Measurements from ENCODE around the gene ENTPD2. TPM values are rescaled to one million over a fixed set of nuclear protein-coding genes. Genes with fewer than 3 reads are reported as not detected.

ENTPD2 gene
- total RNA-seq, 2 donors from 2014 or later = 9.8 to 10.9 TPM

GRCh38 chr9:137026384-137026783 is 27.5 kb downstream of the ENTPD2 start:
- Histone ChIP-seq H3K4me3 (no peak overlapping the region), H3K4me1 (replicated peaks) (peaks cover 32% of the 10 kb centered on the region), H3K9me3 (no peaks in the 10 kb centered on the region), H3K27ac (no peak overlapping the region), H3K36me3 (no peaks in the 10 kb centered on the region), H3K27me3 (replicated peaks; ENCODE audit: insufficient read depth) (no peaks in the 10 kb centered on the region)
- 95% methylated on average over 2 of the region's 2 CpGs for WGBS
- TF ChIP-seq CTCF (IDR thresholded peaks at IDR 0.05) = no peak
- intact Hi-C loops (cut with DNase I) = no loop called here
- no peak for DNase-seq (ENCODE audit: low spot score)

- peaks cover 32% of the 10 kb centered on the region for H3K4me1 ChIP-seq (replicated peaks)
- intact Hi-C loops (cut with DNase I) = no loop called here
- TF ChIP-seq POLR2A (IDR thresholded peaks at IDR 0.05) (no peak), CTCF (IDR thresholded peaks at IDR 0.05) (peak in 2 of 4 experiments; percentile 26 to 39), POLR2AphosphoS5 (IDR thresholded peaks at IDR 0.05) (peak; percentile 46)
- no peaks in the 10 kb centered on the region for H3K36me3 ChIP-seq
- DNase-seq (ENCODE audit: low spot score) = peak; percentile 61
- H3K4me3 ChIP-seq = no peak overlapping the region
- H3K27me3 ChIP-seq (replicated peaks; ENCODE audit: insufficient read depth) = no peaks in the 10 kb centered on the region
- no peaks in the 10 kb centered on the region for H3K9me3 ChIP-seq
- no peak overlapping the region for H3K27ac ChIP-seq
- WGBS = 51% methylated on average over 21 of the region's 21 CpGs
Measured at GRCh38 chr9:137025517-137025966, 28.3 kb downstream of the ENTPD2 start.

GRCh38 chr9:137023583-137023991 is 30.3 kb downstream of the ENTPD2 start:
- intact Hi-C loops (cut with DNase I) = no loop called here
- 82% methylated on average over 15 of the region's 15 CpGs for WGBS
- DNase-seq (ENCODE audit: low spot score) = no peak
- H3K27me3 ChIP-seq (replicated peaks; ENCODE audit: insufficient read depth) = no peaks in the 10 kb centered on the region
- H3K36me3 ChIP-seq = no peaks in the 10 kb centered on the region
- no peak overlapping the region for H3K4me3 ChIP-seq
- peaks cover 25% of the 10 kb centered on the region for H3K4me1 ChIP-seq (replicated peaks)
- no peak for TF ChIP-seq POLR2A (IDR thresholded peaks at IDR 0.05)
- no peak for TF ChIP-seq POLR2AphosphoS5 (IDR thresholded peaks at IDR 0.05)
- H3K9me3 ChIP-seq = no peaks in the 10 kb centered on the region
- no peak overlapping the region for H3K27ac ChIP-seq

GRCh38 chr9:137023157-137023556 is 30.7 kb downstream of the ENTPD2 start:
- Histone ChIP-seq H3K27ac (no peak overlapping the region), H3K9me3 (no peaks in the 10 kb centered on the region), H3K4me3 (no peak overlapping the region), H3K36me3 (no peaks in the 10 kb centered on the region), H3K27me3 (replicated peaks; ENCODE audit: insufficient read depth) (no peaks in the 10 kb centered on the region), H3K4me1 (replicated peaks) (peaks cover 23% of the 10 kb centered on the region)
- intact Hi-C loops (cut with DNase I) = no loop called here
- WGBS = 75% methylated on average over 7 of the region's 7 CpGs
- no peak for DNase-seq (ENCODE audit: low spot score)
- TF ChIP-seq POLR2A (IDR thresholded peaks at IDR 0.05) (no peak), POLR2AphosphoS5 (IDR thresholded peaks at IDR 0.05) (no peak), CTCF (IDR thresholded peaks at IDR 0.05) (no peak)

- Histone ChIP-seq H3K27me3 (replicated peaks; ENCODE audit: insufficient read depth) (no peaks in the 10 kb centered on the region), H3K27ac (no peak overlapping the region), H3K4me3 (no peak overlapping the region), H3K4me1 (replicated peaks) (peaks cover 23% of the 10 kb centered on the region), H3K9me3 (no peaks in the 10 kb centered on the region), H3K36me3 (no peaks in the 10 kb centered on the region)
- DNase-seq (ENCODE audit: low spot score) = no peak
- 92% methylated on average over 23 of the region's 23 CpGs for WGBS
- intact Hi-C loops (cut with DNase I) = no loop called here
- TF ChIP-seq CTCF (IDR thresholded peaks at IDR 0.05) (no peak), POLR2AphosphoS5 (IDR thresholded peaks at IDR 0.05) (no peak), POLR2A (IDR thresholded peaks at IDR 0.05) (no peak)
Measured at GRCh38 chr9:137022662-137023008, 31.2 kb downstream of the ENTPD2 start.
